ENCODE data around the gene IKZF3. TPM values are rescaled to one million over a fixed set of nuclear protein-coding genes. Genes with fewer than 3 reads are reported as not detected.

The IKZF3 gene
- total RNA-seq, 1 experiment from 2014 or later: 0.22 TPM

DNA sequence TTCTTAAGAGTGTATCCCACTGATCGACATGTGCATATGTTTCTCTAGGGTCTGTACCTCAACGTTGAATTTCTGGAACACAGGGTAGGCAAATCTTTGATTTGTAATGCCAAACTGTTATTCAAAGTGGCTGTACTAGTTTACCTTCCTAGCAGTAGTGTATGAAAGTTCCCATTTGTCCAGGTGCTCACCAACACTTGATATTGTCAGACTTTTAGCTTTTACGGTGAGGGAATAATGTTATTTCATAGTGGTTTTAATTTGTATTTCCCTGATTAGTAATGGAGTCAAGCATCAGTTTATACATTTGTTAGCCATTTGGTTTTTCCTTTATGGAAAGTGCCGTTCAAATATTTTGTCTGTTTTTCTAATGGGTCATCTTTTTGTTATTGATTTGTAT is 34.0 kb upstream of the IKZF3 start:
- no peaks in the 10 kb centered on the region for H3K79me2 ChIP-seq (ENCODE audit: insufficient read depth, low read length)
- DNase-seq: no peak
- Mint-ChIP-seq H3K4me3 (no peak overlapping the region), H3K27ac (no peak overlapping the region), H3K36me3 (ENCODE audit: insufficient read depth in 1 of 3, low read depth in 3 of 3) (no peaks in the 10 kb centered on the region), H3K9me3 (no peaks in the 10 kb centered on the region), H3K27me3 (ENCODE audit: low read depth) (peaks cover 2% of the 10 kb centered on the region; the same call in 1 of the 2 replicates), H3K4me1 (no peaks in the 10 kb centered on the region)
- H3K56ac ChIP-seq (ENCODE audit: insufficient read length, low read depth, low read length): no peak overlapping the region
- no peaks in the 10 kb centered on the region for H3K79me1 ChIP-seq (ENCODE audit: insufficient read depth, low read depth, low read length, poor library complexity, severe bottlenecking)
- H3K23ac ChIP-seq (ENCODE audit: insufficient read length, low read depth, low read length): no peak overlapping the region
- H4K8ac ChIP-seq (replicated peaks; ENCODE audit: insufficient read length, low read depth, low read length): no peak overlapping the region
- no peak overlapping the region for H3K27ac ChIP-seq (ENCODE audit: insufficient read length, low read depth, low read length)
- H2BK120ac ChIP-seq (ENCODE audit: low read depth, low read length, poor library complexity, severe bottlenecking): no peak overlapping the region
- no peak overlapping the region for H3K4ac ChIP-seq (ENCODE audit: low read depth, low read length)
- H3K9ac ChIP-seq (ENCODE audit: extremely low read depth, insufficient read length, low read length): no peak overlapping the region
- H3K9me3 ChIP-seq (ENCODE audit: control insufficient read depth, low read depth, low read length): no peaks in the 10 kb centered on the region
- WGBS (ENCODE audit: extremely low coverage, insufficient read length, low lambda C conversion rate): no CpG with 5 or more reads among the region's 4 CpGs
- H2AFZ ChIP-seq (ENCODE audit: low read length): no peak overlapping the region
- no peak overlapping the region for H3K18ac ChIP-seq (ENCODE audit: insufficient read length, low read depth, low read length)
- H3K27me3 ChIP-seq (ENCODE audit: insufficient read depth, low read length): no peaks in the 10 kb centered on the region
- H3T11ph ChIP-seq (ENCODE audit: low read length): no peak overlapping the region
- no peak overlapping the region for H3K14ac ChIP-seq (ENCODE audit: insufficient read depth, low read length)
- no peak overlapping the region for H2BK12ac ChIP-seq (ENCODE audit: insufficient read length, low read depth, low read length)
- no peaks in the 10 kb centered on the region for H3K4me1 ChIP-seq (ENCODE audit: insufficient read depth, low read length)
- H4K91ac ChIP-seq (ENCODE audit: insufficient read length, low read depth, low read length): no peak overlapping the region
- H2BK20ac ChIP-seq (ENCODE audit: low read depth, low read length, poor library complexity, severe bottlenecking): no peak overlapping the region
- TF ChIP-seq, protein P1, sequence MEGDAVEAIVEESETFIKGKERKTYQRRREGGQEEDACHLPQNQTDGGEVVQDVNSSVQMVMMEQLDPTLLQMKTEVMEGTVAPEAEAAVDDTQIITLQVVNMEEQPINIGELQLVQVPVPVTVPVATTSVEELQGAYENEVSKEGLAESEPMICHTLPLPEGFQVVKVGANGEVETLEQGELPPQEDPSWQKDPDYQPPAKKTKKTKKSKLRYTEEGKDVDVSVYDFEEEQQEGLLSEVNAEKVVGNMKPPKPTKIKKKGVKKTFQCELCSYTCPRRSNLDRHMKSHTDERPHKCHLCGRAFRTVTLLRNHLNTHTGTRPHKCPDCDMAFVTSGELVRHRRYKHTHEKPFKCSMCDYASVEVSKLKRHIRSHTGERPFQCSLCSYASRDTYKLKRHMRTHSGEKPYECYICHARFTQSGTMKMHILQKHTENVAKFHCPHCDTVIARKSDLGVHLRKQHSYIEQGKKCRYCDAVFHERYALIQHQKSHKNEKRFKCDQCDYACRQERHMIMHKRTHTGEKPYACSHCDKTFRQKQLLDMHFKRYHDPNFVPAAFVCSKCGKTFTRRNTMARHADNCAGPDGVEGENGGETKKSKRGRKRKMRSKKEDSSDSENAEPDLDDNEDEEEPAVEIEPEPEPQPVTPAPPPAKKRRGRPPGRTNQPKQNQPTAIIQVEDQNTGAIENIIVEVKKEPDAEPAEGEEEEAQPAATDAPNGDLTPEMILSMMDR (conservative IDR thresholded peaks at IDR 0.05): no peak
- no peak overlapping the region for H4K5ac ChIP-seq (ENCODE audit: insufficient read length, low read depth, low read length)
- no peaks in the 10 kb centered on the region for H3K23me2 ChIP-seq (ENCODE audit: insufficient read length, low read depth, low read length, poor library complexity, severe bottlenecking)
- H2BK5ac ChIP-seq (ENCODE audit: insufficient read length, low read length): no peak overlapping the region
- H4K20me1 ChIP-seq (ENCODE audit: control insufficient read depth, insufficient read depth, insufficient read length): no peaks in the 10 kb centered on the region
- no peak overlapping the region for H2AK5ac ChIP-seq (ENCODE audit: insufficient read length, low read length)
- no peak overlapping the region for H3K4me2 ChIP-seq (ENCODE audit: insufficient read depth, insufficient read length, low read length)
- H2BK15ac ChIP-seq (ENCODE audit: low read depth, low read length): no peak overlapping the region

Measured in H9 (cell line).